DMS79 (cell line): Measurements from ENCODE around the gene VPS41.

ENCODE experiments used
- DNase-seq: peaks from one replicate; lab custom pipeline; 2025; lab: John Stamatoyannopoulos, UW

Gene VPS41

GRCh38 chr7:38806912-38807311, 102.1 kb downstream of the VPS41 start:
- DNase-seq, result no peak

- no peak for DNase-seq
Observed at GRCh38 chr7:38801786-38802185, 107.2 kb downstream of the VPS41 start.

GRCh38 chr7:38798552-38799267, 110.3 kb downstream of the VPS41 start:
- DNase-seq, result no peak

GRCh38 chr7:38796626-38797501, 112.1 kb downstream of the VPS41 start:
- peak; percentile 25 for DNase-seq

GRCh38 chr7:38795593-38795992, 113.4 kb downstream of the VPS41 start:
- DNase-seq, result no peak

- no peak for DNase-seq
Observed at GRCh38 chr7:38781991-38782390, 127.0 kb downstream of the VPS41 start.

GRCh38 chr7:38777609-38778008, 131.4 kb downstream of the VPS41 start:
- no peak for DNase-seq

GRCh38 chr7:38775506-38776175, 133.3 kb downstream of the VPS41 start:
- peak; percentile 86 for DNase-seq

GRCh38 chr7:38773430-38773829, 135.6 kb downstream of the VPS41 start:
- DNase-seq, result no peak

GRCh38 chr7:38760226-38760625, 148.8 kb downstream of the VPS41 start:
- DNase-seq, result no peak

GRCh38 chr7:38759028-38759427, 150.0 kb downstream of the VPS41 start:
- DNase-seq, result no peak

- no peak for DNase-seq
Observed at GRCh38 chr7:38757931-38758330, 151.1 kb downstream of the VPS41 start.

GRCh38 chr7:38756521-38756920, 152.5 kb downstream of the VPS41 start:
- no peak for DNase-seq

- DNase-seq, result no peak
Observed at GRCh38 chr7:38753347-38753746, 155.6 kb downstream of the VPS41 start.

- no peak for DNase-seq
Observed at GRCh38 chr7:38751416-38751815, 157.6 kb downstream of the VPS41 start.

GRCh38 chr7:38748056-38748610, 160.9 kb downstream of the VPS41 start:
- DNase-seq, result no peak

- DNase-seq, result no peak
Observed at GRCh38 chr7:38746438-38746837, 162.6 kb downstream of the VPS41 start.

- no peak for DNase-seq
Observed at GRCh38 chr7:38744746-38745145, 164.2 kb downstream of the VPS41 start.

- no peak for DNase-seq
Observed at GRCh38 chr7:38743899-38744298, 165.1 kb downstream of the VPS41 start.

- no peak for DNase-seq
Observed at GRCh38 chr7:38740041-38740440, 168.9 kb downstream of the VPS41 start.

- peak; percentile 17 for DNase-seq
Observed at GRCh38 chr7:38736138-38736537, 172.9 kb downstream of the VPS41 start.

- no peak for DNase-seq
Observed at GRCh38 chr7:38731215-38731614, 177.8 kb downstream of the VPS41 start.
